GM19467 (cell line): ENCODE data around the gene CBFA2T3.

Experiments
- ATAC-seq: cut with Tn5 transposase; IDR thresholded peaks from one replicate; pipeline ENCODE4 v1.9.1; 2021; ENCODE audit warnings: mild to moderate bottlenecking, moderate library complexity; ENCODE audit not compliant: unreplicated experiment

CBFA2T3 gene

GRCh38 chr16:88844419-88845036 lies 132.5 kb downstream of the CBFA2T3 start:
- no peak for ATAC-seq

GRCh38 chr16:88843256-88843655 lies 133.8 kb downstream of the CBFA2T3 start:
- ATAC-seq, result no peak

- no peak for ATAC-seq
These were observed 134.2 kb downstream of the CBFA2T3 start for GRCh38 chr16:88842806-88843205.

- ATAC-seq, result no peak
These were observed 134.7 kb downstream of the CBFA2T3 start for GRCh38 chr16:88842308-88842756.

- no peak for ATAC-seq
These were observed 135.3 kb downstream of the CBFA2T3 start for GRCh38 chr16:88841521-88842307.

GRCh38 chr16:88840600-88841215 lies 136.3 kb downstream of the CBFA2T3 start:
- no peak for ATAC-seq

GRCh38 chr16:88839745-88840599 lies 137.0 kb downstream of the CBFA2T3 start:
- no peak for ATAC-seq

GRCh38 chr16:88839026-88839529 lies 137.9 kb downstream of the CBFA2T3 start:
- no peak for ATAC-seq

- no peak for ATAC-seq
These were observed 138.4 kb downstream of the CBFA2T3 start for GRCh38 chr16:88838566-88838965.

- no peak for ATAC-seq
These were observed 139.2 kb downstream of the CBFA2T3 start for GRCh38 chr16:88837806-88838205.

GRCh38 chr16:88836791-88837190 lies 140.2 kb downstream of the CBFA2T3 start:
- ATAC-seq, result no peak

GRCh38 chr16:88835818-88836217 lies 141.2 kb downstream of the CBFA2T3 start:
- ATAC-seq, result no peak

GRCh38 chr16:88835383-88835782 lies 141.6 kb downstream of the CBFA2T3 start:
- ATAC-seq, result no peak

GRCh38 chr16:88834670-88835069 lies 142.3 kb downstream of the CBFA2T3 start:
- no peak for ATAC-seq

- ATAC-seq, result no peak
These were observed 143.9 kb downstream of the CBFA2T3 start for GRCh38 chr16:88833086-88833485.

GRCh38 chr16:88831838-88832237 lies 145.2 kb downstream of the CBFA2T3 start:
- no peak for ATAC-seq

- no peak for ATAC-seq
These were observed 146.2 kb downstream of the CBFA2T3 start for GRCh38 chr16:88830783-88831182.

- no peak for ATAC-seq
These were observed 146.7 kb downstream of the CBFA2T3 start for GRCh38 chr16:88830258-88830657.

- no peak for ATAC-seq
These were observed 148.3 kb downstream of the CBFA2T3 start for GRCh38 chr16:88828711-88829110.

- no peak for ATAC-seq
These were observed 149.3 kb downstream of the CBFA2T3 start for GRCh38 chr16:88827727-88828126.
